AG04449 (cell line): Measurements from ENCODE around the gene GRK1.

ENCODE experiments used
- CTCF ChIA-PET: fragments of 350-600 bp; formaldehyde crosslinking; extraction: SDS; loops from one replicate; lab custom pipeline; 2021; ENCODE audit warnings: antibody characterized with exemption; lab: Yijun Ruan, JAX
- POLR2A ChIA-PET: fragments of 400-600, 350-600 bp; formaldehyde crosslinking; extraction: SDS; loops from one replicate; lab custom pipeline; 2020; ENCODE audit warnings: antibody characterized with exemption, inconsistent platforms; lab: Yijun Ruan, JAX
- DNase-seq: peaks from one replicate; pipeline ENCODE4 v3.0.0-alpha.2; 2010; ENCODE audit warnings: low read depth, low spot score
- H3K4me3 ChIP-seq: 2 replicates; pipeline ENCODE4 v1.5.1; 2011; ENCODE audit warnings: low read depth, mild to moderate bottlenecking, control low read depth, low read length
- CTCF ChIP-seq: IDR thresholded peaks from one replicate; pipeline ENCODE4 v1.5.1; 2011; ENCODE audit warnings: mild to moderate bottlenecking, moderate library complexity, low read length, control low read depth, inconsistent platforms; ENCODE audit not compliant: insufficient read depth; ENCODE audit errors: missing control alignments

Gene GRK1

DNA sequence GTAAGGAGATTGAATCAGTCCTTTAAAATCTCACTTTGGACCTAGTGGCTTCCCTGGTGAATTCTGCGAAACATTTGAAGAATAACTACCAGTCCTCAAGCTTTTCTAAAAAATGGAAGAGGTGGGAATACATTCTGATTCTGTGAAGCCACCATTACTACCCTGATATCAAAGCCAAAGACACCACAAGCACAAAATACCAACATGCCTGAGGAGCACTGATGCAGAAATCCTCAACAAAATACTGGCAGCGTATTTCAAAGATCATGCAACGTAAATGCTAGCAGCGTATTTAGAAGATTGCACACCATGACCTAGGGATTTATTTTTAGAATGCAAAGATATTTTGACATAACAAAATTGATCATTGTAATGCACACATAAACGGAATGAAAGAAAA, 23.4 kb upstream of the GRK1 start:
- POLR2A ChIA-PET = no interaction called here
- CTCF ChIA-PET = interaction anchor here (1.6 kb wide), 1 partner anchor 8 kb away, joined by 3 read pairs; no protein-coding TSS in a partner anchor
- TF ChIP-seq CTCF = no peak
- no peak for DNase-seq
- H3K4me3 ChIP-seq = no peak overlapping the region

DNA sequence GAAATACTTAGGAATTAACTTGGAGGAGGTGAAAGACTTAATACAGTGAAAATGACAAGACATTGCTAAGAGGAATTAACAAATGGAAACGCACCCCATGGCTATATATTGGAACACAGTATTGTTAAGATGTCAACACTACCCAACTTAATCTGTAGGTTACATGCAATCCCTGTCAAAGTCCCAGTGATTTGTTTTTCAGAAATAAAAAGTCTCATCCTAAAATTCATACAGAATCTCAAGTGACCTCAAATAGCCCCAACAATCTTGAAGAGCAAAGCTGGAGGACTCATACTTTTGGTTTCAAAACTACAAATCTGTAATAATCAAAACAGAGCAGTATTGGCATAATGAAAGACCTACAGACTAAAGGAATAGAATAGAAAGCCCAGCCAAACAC, 22.2 kb upstream of the GRK1 start:
- CTCF ChIA-PET = no interaction called here
- POLR2A ChIA-PET = no interaction called here

DNA sequence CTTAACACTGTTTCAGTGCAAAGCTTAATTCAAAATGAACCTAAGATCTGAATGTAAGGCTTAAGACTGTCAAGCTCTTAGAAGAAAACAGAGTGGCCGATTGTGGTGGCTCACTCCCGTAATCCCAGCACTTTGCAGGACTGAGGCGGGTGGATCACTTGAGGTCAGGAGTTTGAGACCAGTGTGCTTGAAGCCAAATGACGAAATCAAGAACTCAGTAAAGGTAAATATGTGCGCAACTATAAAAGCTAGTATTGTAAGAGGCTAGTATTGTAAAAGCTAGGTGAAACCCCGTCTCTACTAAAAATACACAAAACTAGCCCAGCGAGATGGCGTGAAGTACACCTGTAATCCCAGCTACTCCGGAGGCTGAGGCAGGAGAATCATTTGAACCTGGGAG, 21.7 kb upstream of the GRK1 start:
- DNase-seq = no peak
- no peak for TF ChIP-seq CTCF
- POLR2A ChIA-PET = no interaction called here

More for the DNA sequence above, 22.2 kb upstream of the GRK1 start:
- no peak for TF ChIP-seq CTCF
- H3K4me3 ChIP-seq = no peak overlapping the region
- no peak for DNase-seq

GRCh38 chr13:113646376-113646775, 20.6 kb upstream of the GRK1 start:
- TF ChIP-seq CTCF = no peak
- H3K4me3 ChIP-seq = no peak overlapping the region
- ChIA-PET POLR2A (no interaction called here), CTCF (no interaction called here)
- no peak for DNase-seq

More for the DNA sequence above, 21.7 kb upstream of the GRK1 start:
- CTCF ChIA-PET = no interaction called here
- H3K4me3 ChIP-seq = no peak overlapping the region

DNA sequence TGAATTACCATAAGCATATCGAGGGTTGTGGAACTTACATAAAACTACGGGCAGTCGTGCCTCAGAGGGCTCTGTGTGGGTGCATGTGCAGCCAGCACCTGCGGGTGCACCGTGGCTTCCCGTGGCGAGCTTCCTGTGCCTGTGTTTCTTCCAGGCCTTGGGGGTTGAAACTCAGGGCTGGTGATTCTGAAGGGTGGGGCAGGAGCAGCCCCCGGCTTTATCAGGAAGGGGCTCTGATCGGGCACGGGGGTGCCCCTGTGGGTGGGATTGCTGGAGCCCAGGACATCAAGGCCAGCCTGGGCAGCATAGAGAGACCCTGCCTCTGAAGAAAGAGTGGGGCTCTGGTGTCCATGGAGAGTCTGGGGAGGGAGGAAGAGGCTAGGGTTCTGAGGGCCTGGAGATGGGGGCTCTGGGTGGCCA, 20.1 kb upstream of the GRK1 start:
- POLR2A ChIA-PET = no interaction called here
- no peak for TF ChIP-seq CTCF
- H3K4me3 ChIP-seq = no peak overlapping the region
- DNase-seq = no peak
- CTCF ChIA-PET = interaction anchor here (0.6 kb wide), 1 partner anchor 272 kb away, joined by 3 read pairs; no protein-coding TSS in a partner anchor

GRCh38 chr13:113647351-113648215, 19.4 kb upstream of the GRK1 start:
- CTCF ChIA-PET = interaction anchor here (0.6 kb wide), 1 partner anchor 271 kb away, joined by 3 read pairs; no protein-coding TSS in a partner anchor
- DNase-seq = no peak
- POLR2A ChIA-PET = no interaction called here
- no peak for TF ChIP-seq CTCF
- no peak overlapping the region for H3K4me3 ChIP-seq
